GM23338 (cell line): ENCODE results near the gene ARCN1.

Experiments used
- CTCF ChIP-seq, 2 experiments: fragments of 200-600 bp in 1 of 2; sonication (generic) in 1 of 2; conservative IDR thresholded peaks; 2 replicates each; pipeline versions ENCODE4 v1.5.1 to v1.6.1; 2016 to 2017; ENCODE audit warnings: antibody characterized with exemption in 2 of 2, low read depth in 2 of 2, mild to moderate bottlenecking in 2 of 2, moderate library complexity in 1 of 2
- ETS1 ChIP-seq: IDR thresholded peaks from 2 replicates; pipeline ENCODE4 v1.6.1; 2016; ENCODE audit warnings: antibody characterized with exemption
- EZH2 ChIP-seq: fragments of 200-600 bp; sonication (generic); IDR thresholded peaks from one replicate; pipeline ENCODE4 v1.8.0; 2017; ENCODE audit warnings: antibody characterized with exemption, mild to moderate bottlenecking, low read depth; ENCODE audit not compliant: unreplicated experiment
- JUNB ChIP-seq: IDR thresholded peaks from one replicate; pipeline ENCODE4 v1.6.1; 2016; ENCODE audit warnings: antibody characterized with exemption; ENCODE audit not compliant: unreplicated experiment
- POLR2AphosphoS5 ChIP-seq: IDR thresholded peaks from 2 replicates; pipeline ENCODE4 v1.6.1; 2016; ENCODE audit warnings: antibody characterized with exemption, low read depth
- REST ChIP-seq: IDR thresholded peaks from one replicate; pipeline ENCODE4 v1.6.1; 2018; ENCODE audit warnings: antibody characterized with exemption; ENCODE audit not compliant: unreplicated experiment

- TF ChIP-seq REST (no peak), ETS1 (no peak), CTCF (conservative IDR thresholded peaks at IDR 0.05; ENCODE audit: low read depth in 2 of 2) (no peak), POLR2AphosphoS5 (peak; percentile 65), JUNB (no peak), EZH2 (no peak)
These were observed 43.2 kb downstream of the ARCN1 start for GRCh38 chr11:118615282-118615975.
